GM23338 (cell line): ENCODE data around the gene RFESD. TPM values are rescaled to one million over a fixed set of nuclear protein-coding genes. Genes with fewer than 3 reads are reported as not detected.
"Not testable (repeated sequence)": the region's sequence is repeated elsewhere in the genome, so short reads cannot be mapped to it uniquely, and the experiment has no call there.

Experiments
- ATAC-seq: fragments of 200-7000 bp; cut with Tn5 transposase; 3 replicates; pipeline ENCODE4 v1.9.1; 2020
- DNase-seq: peaks from one replicate; pipeline ENCODE4 v3.0.0-alpha.2; 2015; ENCODE audit warnings: low spot score
- H2AFZ ChIP-seq: fragments of 200-600 bp; sonication (generic); 2 replicates; pipeline ENCODE4 v1.8.0; 2016; ENCODE audit warnings: antibody characterized with exemption, mild to moderate bottlenecking, moderate library complexity
- H3F3A ChIP-seq: fragments of 200-600 bp; sonication (generic); replicated peaks from 2 replicates; pipeline ENCODE4 v1.8.0; 2017; ENCODE audit warnings: antibody characterized with exemption, mixed run types, low read depth
- H3K27ac ChIP-seq: fragments of 200-600 bp; sonication (generic); 2 replicates; pipeline ENCODE4 v1.6.1; 2016; ENCODE audit warnings: low read depth
- H3K27me3 ChIP-seq: fragments of 200-600 bp; sonication (generic); 2 replicates; pipeline ENCODE4 v1.8.0; 2016; ENCODE audit warnings: mild to moderate bottlenecking, mixed run types, moderate library complexity; ENCODE audit not compliant: insufficient read depth
- H3K36me3 ChIP-seq: fragments of 200-600 bp; sonication (generic); 2 replicates; pipeline ENCODE4 v1.8.0; 2016; ENCODE audit warnings: mild to moderate bottlenecking; ENCODE audit not compliant: insufficient read depth
- H3K4me1 ChIP-seq: fragments of 200-600 bp; sonication (generic); 2 replicates; pipeline ENCODE4 v1.8.0; 2016; ENCODE audit warnings: mild to moderate bottlenecking, moderate library complexity; ENCODE audit not compliant: insufficient read depth
- H3K4me2 ChIP-seq: fragments of 200-600 bp; sonication (generic); 2 replicates; pipeline ENCODE4 v1.7.1; 2017; ENCODE audit warnings: mixed run types
- H3K4me3 ChIP-seq: fragments of 200-600 bp; sonication (generic); 2 replicates; pipeline ENCODE4 v1.6.1; 2016; ENCODE audit warnings: mixed run types
- H3K79me2 ChIP-seq: fragments of 200-600 bp; sonication (generic); replicated peaks from 2 replicates; pipeline ENCODE4 v1.8.0; 2017; ENCODE audit warnings: mild to moderate bottlenecking; ENCODE audit not compliant: insufficient read depth
- H3K9me2 ChIP-seq: fragments of 200-600 bp; sonication (generic); 2 replicates; pipeline ENCODE4 v1.8.0; 2017; ENCODE audit not compliant: insufficient read depth
- H4K20me1 ChIP-seq: fragments of 200-600 bp; sonication (generic); replicated peaks from 2 replicates; pipeline ENCODE4 v1.8.0; 2017; ENCODE audit warnings: mild to moderate bottlenecking; ENCODE audit not compliant: insufficient read depth
- H3K27ac Mint-ChIP-seq: 2 replicates; pipeline ENCODE4 v1.8.0; 2020; ENCODE audit warnings: inconsistent platforms, mild to moderate bottlenecking, moderate library complexity, mixed read lengths
- H3K27me3 Mint-ChIP-seq: 3 replicates; pipeline ENCODE4 v1.8.0; 2022; ENCODE audit warnings: low read depth, mild to moderate bottlenecking, moderate library complexity, mixed read lengths, inconsistent platforms; ENCODE audit not compliant: insufficient read depth, poor library complexity
- H3K36me3 Mint-ChIP-seq: 3 replicates; pipeline ENCODE4 v1.8.0; 2021; ENCODE audit warnings: low read depth, mild to moderate bottlenecking, inconsistent platforms, moderate library complexity, mixed read lengths
- H3K4me1 Mint-ChIP-seq: 3 replicates; pipeline ENCODE4 v1.8.0; 2020; ENCODE audit warnings: mild to moderate bottlenecking, inconsistent platforms, mixed read lengths
- H3K4me3 Mint-ChIP-seq: 3 replicates; pipeline ENCODE4 v1.8.0; 2021; ENCODE audit warnings: moderate library complexity, mild to moderate bottlenecking, inconsistent platforms, mixed read lengths
- H3K9me3 Mint-ChIP-seq: 3 replicates; pipeline ENCODE4 v1.8.0; 2020; ENCODE audit warnings: moderate library complexity, mild to moderate bottlenecking, inconsistent platforms, mixed read lengths
- CTCF ChIP-seq, 2 experiments: fragments of 200-600 bp in 1 of 2; sonication (generic) in 1 of 2; conservative IDR thresholded peaks; 2 replicates each; pipeline versions ENCODE4 v1.5.1 to v1.6.1; 2016 to 2017; ENCODE audit warnings: antibody characterized with exemption in 2 of 2, low read depth in 2 of 2, mild to moderate bottlenecking in 2 of 2, moderate library complexity in 1 of 2
- ETS1 ChIP-seq: IDR thresholded peaks from 2 replicates; pipeline ENCODE4 v1.6.1; 2016; ENCODE audit warnings: antibody characterized with exemption
- EZH2phosphoT487 ChIP-seq: fragments of 200-600 bp; sonication (generic); IDR thresholded peaks from one replicate; pipeline ENCODE4 v1.8.1; 2018; ENCODE audit warnings: antibody characterized with exemption; ENCODE audit not compliant: unreplicated experiment
- JUNB ChIP-seq: IDR thresholded peaks from one replicate; pipeline ENCODE4 v1.6.1; 2016; ENCODE audit warnings: antibody characterized with exemption; ENCODE audit not compliant: unreplicated experiment
- POLR2AphosphoS5 ChIP-seq: IDR thresholded peaks from 2 replicates; pipeline ENCODE4 v1.6.1; 2016; ENCODE audit warnings: antibody characterized with exemption, low read depth
- ZNF331 ChIP-seq: fragments of 250-450 bp; sonication (Bioruptor Pico); IDR thresholded peaks from 2 replicates; pipeline ENCODE4 v1.5.0; 2020; ENCODE audit warnings: low read depth, mild to moderate bottlenecking, moderate library complexity
- polyA plus RNA-seq: library from polyadenylated mRNA; unstranded; fragments of >200 nt; fragmentation: Nextera tagmentation; extraction: Ambion mirVana; gene quantifications from 2 replicates; pipeline ENCODE4 v1.2.1, GENCODE V29; 2016
- total RNA-seq: library from RNA; depleted of rRNA; stranded (reverse); fragments of >200 nt; shearing (Covaris generic); gene quantifications from 2 replicates; pipeline ENCODE4 v1.2.3, GENCODE V29; 2014

Gene RFESD
- total and polyA plus RNA-seq, 2 experiments from 2014 or later: 2.4 to 6.9 TPM

- H3K27ac ChIP-seq: no peak overlapping the region
- Mint-ChIP-seq H3K4me1 (no peaks in the 10 kb centered on the region), H3K27me3 (peaks cover 3% of the 10 kb centered on the region), H3K4me3 (no peak overlapping the region), H3K27ac (no peak overlapping the region), H3K36me3 (peaks cover 26% of the 10 kb centered on the region), H3K9me3 (peaks cover 28% of the 10 kb centered on the region)
- no peaks in the 10 kb centered on the region for H3K27me3 ChIP-seq
- peaks cover 8% of the 10 kb centered on the region for H3K36me3 ChIP-seq
- ATAC-seq: no peak
- H3K79me2 ChIP-seq: no peaks in the 10 kb centered on the region
- no peak for TF ChIP-seq EZH2phosphoT487
- no peaks in the 10 kb centered on the region for H4K20me1 ChIP-seq
- H3K4me3 ChIP-seq: no peak overlapping the region
- H2AFZ ChIP-seq: peak overlapping the region; percentile 69; the same call in 1 of the 2 replicates
- DNase-seq: no peak
- H3F3A ChIP-seq: no peaks in the 10 kb centered on the region
- 0 out of 2 replicates have a peak, but pooled peaks cover 11% of the 10 kb centered on the region for H3K9me2 ChIP-seq
- H3K4me2 ChIP-seq: no peak overlapping the region
- H3K4me1 ChIP-seq: no peaks in the 10 kb centered on the region
Measured at GRCh38 chr5:95631991-95632675, 14.4 kb upstream of the RFESD start.

GRCh38 chr5:95632942-95633341 lies 13.6 kb upstream of the RFESD start:
- H3K79me2 ChIP-seq, H3K27ac Mint-ChIP-seq, H4K20me1 ChIP-seq, ATAC-seq, H2AFZ ChIP-seq, H3F3A ChIP-seq, H3K4me2 ChIP-seq, H3K4me1 ChIP-seq, H3K27me3 ChIP-seq, H3K36me3 ChIP-seq, H3K4me1 Mint-ChIP-seq, H3K27ac ChIP-seq, H3K4me3 ChIP-seq, H3K27me3 Mint-ChIP-seq, DNase-seq, H3K4me3 Mint-ChIP-seq: not testable (repeated sequence)
- H3K9me2 ChIP-seq: 0 out of 2 replicates have a peak, but pooled peaks cover 11% of the 10 kb centered on the region
- Mint-ChIP-seq H3K9me3 (peaks cover 22% of the 10 kb centered on the region), H3K36me3 (peaks cover 20% of the 10 kb centered on the region)

DNA sequence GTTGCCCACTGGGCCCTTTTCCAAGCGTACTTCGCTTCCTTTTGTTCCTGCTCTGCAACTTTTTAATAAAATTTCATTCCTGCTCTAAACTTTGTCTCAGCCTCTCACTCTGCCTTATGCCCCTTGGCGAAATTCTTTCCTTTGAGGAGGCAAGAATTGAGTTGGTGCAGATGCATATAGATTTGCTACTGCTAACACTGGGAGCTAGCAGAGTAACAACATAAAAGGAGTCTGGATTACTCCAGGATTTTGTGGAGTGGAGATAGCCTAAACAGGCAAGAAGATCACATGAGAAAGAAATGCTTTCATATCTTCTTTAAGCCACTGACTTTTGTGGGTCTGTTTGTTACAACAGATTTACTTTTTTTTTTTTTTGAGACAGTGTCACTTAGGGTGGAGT lies 12.9 kb upstream of the RFESD start:
- TF ChIP-seq ETS1 (no peak), JUNB (no peak), CTCF (conservative IDR thresholded peaks at IDR 0.05; ENCODE audit: low read depth in 2 of 2) (no peak), ZNF331 (CRISPR knock-in tag) (no peak), POLR2AphosphoS5 (no peak)
- Mint-ChIP-seq H3K4me1 (no peaks in the 10 kb centered on the region), H3K9me3 (peaks cover 15% of the 10 kb centered on the region), H3K36me3 (peaks cover 16% of the 10 kb centered on the region), H3K27ac (no peak overlapping the region), H3K4me3 (no peak overlapping the region), H3K27me3 (peaks cover 3% of the 10 kb centered on the region)
- H3K4me1 ChIP-seq: no peaks in the 10 kb centered on the region
- ATAC-seq: no peak
- H3K79me2 ChIP-seq: no peaks in the 10 kb centered on the region
- no peaks in the 10 kb centered on the region for H3F3A ChIP-seq
- H3K27ac ChIP-seq: no peak overlapping the region
- H3K4me2 ChIP-seq: no peak overlapping the region
- 0 out of 2 replicates have a peak, but pooled peaks cover 11% of the 10 kb centered on the region for H3K9me2 ChIP-seq
- no peaks in the 10 kb centered on the region for H4K20me1 ChIP-seq
- H2AFZ ChIP-seq: no peak overlapping the region
- no peaks in the 10 kb centered on the region for H3K27me3 ChIP-seq
- DNase-seq: no peak
- no peak overlapping the region for H3K4me3 ChIP-seq
- peaks cover under 1% of the 10 kb centered on the region for H3K36me3 ChIP-seq
